Measurements from ENCODE around the gene COL16A1.

The COL16A1 gene

GRCh38 chr1:31665234-31665878 is 38.5 kb downstream of the COL16A1 start:
- DNase-seq (ENCODE audit: low spot score) = no peak

- no peak for DNase-seq (ENCODE audit: low spot score)
Observed at GRCh38 chr1:31664528-31664927, 39.3 kb downstream of the COL16A1 start.

- DNase-seq (ENCODE audit: low spot score) = peak; percentile 90
Observed at GRCh38 chr1:31663622-31664452, 40.0 kb downstream of the COL16A1 start.

GRCh38 chr1:31662463-31662862 is 41.4 kb downstream of the COL16A1 start:
- no peak for DNase-seq (ENCODE audit: low spot score)

GRCh38 chr1:31661856-31662255 is 42.0 kb downstream of the COL16A1 start:
- DNase-seq (ENCODE audit: low spot score) = no peak

GRCh38 chr1:31660871-31661455 is 42.9 kb downstream of the COL16A1 start:
- DNase-seq (ENCODE audit: low spot score) = no peak

- DNase-seq (ENCODE audit: low spot score) = no peak
Observed at GRCh38 chr1:31659889-31660288, 43.9 kb downstream of the COL16A1 start.

- no peak for DNase-seq (ENCODE audit: low spot score)
Observed at GRCh38 chr1:31658721-31659120, 45.1 kb downstream of the COL16A1 start.

- DNase-seq (ENCODE audit: low spot score) = no peak
Observed at GRCh38 chr1:31657972-31658510, 45.8 kb downstream of the COL16A1 start.

GRCh38 chr1:31657020-31657804 is 46.6 kb downstream of the COL16A1 start:
- no peak for DNase-seq (ENCODE audit: low spot score)

GRCh38 chr1:31655756-31656155 is 48.1 kb downstream of the COL16A1 start:
- DNase-seq (ENCODE audit: low spot score) = no peak

- DNase-seq (ENCODE audit: low spot score) = no peak
Observed at GRCh38 chr1:31655104-31655503, 48.7 kb downstream of the COL16A1 start.

GRCh38 chr1:31654474-31654776 is 49.4 kb downstream of the COL16A1 start:
- no peak for DNase-seq (ENCODE audit: low spot score)

- no peak for DNase-seq (ENCODE audit: low spot score)
Observed at GRCh38 chr1:31653717-31654473, 49.9 kb downstream of the COL16A1 start.

GRCh38 chr1:31652891-31653499 is 50.8 kb downstream of the COL16A1 start:
- no peak for DNase-seq (ENCODE audit: low spot score)

GRCh38 chr1:31651766-31652165 is 52.1 kb downstream of the COL16A1 start:
- DNase-seq (ENCODE audit: low spot score) = no peak

GRCh38 chr1:31651089-31651420 is 52.8 kb downstream of the COL16A1 start:
- DNase-seq (ENCODE audit: low spot score) = no peak

GRCh38 chr1:31650161-31651088 is 53.4 kb downstream of the COL16A1 start:
- no peak for DNase-seq (ENCODE audit: low spot score)

GRCh38 chr1:31648641-31649357 is 55.0 kb downstream of the COL16A1 start:
- no peak for DNase-seq (ENCODE audit: low spot score)

Data from HuH-7.5 (cell line).